BE2C (cell line): ENCODE data around the gene RTP2.
A peak's percentile ranks its signal among the peaks of the same experiment; 100 is the strongest.

Source experiments
- DNase-seq: peaks from one replicate; pipeline ENCODE4 v3.0.0-alpha.2; 2020
- H3K27me3 ChIP-seq: fragments of 250-450 bp; sonication (Bioruptor Pico); 2 replicates; pipeline ENCODE4 v1.5.1; 2020; ENCODE audit warnings: mild to moderate bottlenecking
- H3K36me3 ChIP-seq: fragments of 250-450 bp; sonication (Bioruptor Pico); 2 replicates; pipeline ENCODE4 v1.5.1; 2020; ENCODE audit warnings: mild to moderate bottlenecking
- H3K4me1 ChIP-seq: fragments of 250-450 bp; sonication (Bioruptor Pico); 2 replicates; pipeline ENCODE4 v1.5.1; 2020
- H3K4me3 ChIP-seq: 2 replicates; pipeline ENCODE4 v1.5.1; 2011; ENCODE audit warnings: low read depth, low read length
- H3K9me3 ChIP-seq: fragments of 250-450 bp; sonication (Bioruptor Pico); 2 replicates; pipeline ENCODE4 v1.5.1; 2020
- CTCF ChIP-seq: IDR thresholded peaks from 2 replicates; pipeline ENCODE4 v1.5.1; 2012; ENCODE audit warnings: mild to moderate bottlenecking, low read depth, low read length

Gene RTP2

GRCh38 chr3:187743195-187744141 is 41.1 kb upstream of the RTP2 start:
- H3K36me3 ChIP-seq: no peaks in the 10 kb centered on the region
- DNase-seq: no peak
- peak overlapping the region; percentile 75 for H3K4me3 ChIP-seq
- H3K4me1 ChIP-seq: no peaks in the 10 kb centered on the region; the same call in 1 of the 2 replicates
- peaks cover 3% of the 10 kb centered on the region; the same call in 1 of the 2 replicates for H3K27me3 ChIP-seq
- TF ChIP-seq CTCF: no peak
- H3K9me3 ChIP-seq: no peaks in the 10 kb centered on the region

GRCh38 chr3:187742351-187743171 is 40.2 kb upstream of the RTP2 start:
- no peak for TF ChIP-seq CTCF
- H3K4me1 ChIP-seq: no peaks in the 10 kb centered on the region; the same call in 1 of the 2 replicates
- no peak for DNase-seq
- no peak overlapping the region for H3K4me3 ChIP-seq
- H3K36me3 ChIP-seq: no peaks in the 10 kb centered on the region
- peaks cover 6% of the 10 kb centered on the region; the same call in 1 of the 2 replicates for H3K27me3 ChIP-seq
- no peaks in the 10 kb centered on the region for H3K9me3 ChIP-seq

GRCh38 chr3:187741403-187742350 is 39.3 kb upstream of the RTP2 start:
- Histone ChIP-seq H3K27me3 (peaks cover 6% of the 10 kb centered on the region; the same call in 1 of the 2 replicates), H3K9me3 (no peaks in the 10 kb centered on the region), H3K36me3 (no peaks in the 10 kb centered on the region), H3K4me1 (no peaks in the 10 kb centered on the region), H3K4me3 (peak overlapping the region; percentile 76)
- peak; percentile 75 for DNase-seq
- TF ChIP-seq CTCF: peak; percentile 91

- Histone ChIP-seq H3K9me3 (no peaks in the 10 kb centered on the region), H3K4me3 (peak overlapping the region; percentile 76), H3K4me1 (no peaks in the 10 kb centered on the region), H3K27me3 (peaks cover 6% of the 10 kb centered on the region; the same call in 1 of the 2 replicates), H3K36me3 (no peaks in the 10 kb centered on the region)
- peak; percentile 80 for TF ChIP-seq CTCF
- peak; percentile 71 for DNase-seq
Observed at GRCh38 chr3:187740421-187741399, 38.4 kb upstream of the RTP2 start.
